ENCODE measurements around the gene CLPSL1. TPM values are rescaled to one million over a fixed set of nuclear protein-coding genes. Genes with fewer than 3 reads are reported as not detected.

The CLPSL1 gene, protein sequence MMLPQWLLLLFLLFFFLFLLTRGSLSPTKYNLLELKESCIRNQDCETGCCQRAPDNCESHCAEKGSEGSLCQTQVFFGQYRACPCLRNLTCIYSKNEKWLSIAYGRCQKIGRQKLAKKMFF
- total RNA-seq, result not detected in 2 replicates
- polyA plus RNA-seq, result not detected in 2 replicates
- polyA plus RNA-seq (2012), result not detected in 2 replicates
- polyA minus RNA-seq (ENCODE audit: low replicate concordance), result not detected in 2 replicates

GRCh38 chr6:35780719-35781118, at the start of gene CLPSL1:
CLPSL1 (plus strand) TSS chr6:35781019; CDS start chr6:35781111, 92 bp downstream.
- Histone ChIP-seq H3K36me3 (ENCODE audit: control insufficient read depth, insufficient read depth, low read length) (no peaks in the 10 kb centered on the region), H2AFZ (ENCODE audit: low read length) (no peak within 1 kb of the TSS), H3K79me2 (ENCODE audit: control insufficient read depth, insufficient read depth, low read length) (no peaks in the 10 kb centered on the region), H3K4me2 (ENCODE audit: extremely low read depth, insufficient read depth, low read length) (no peak within 1 kb of the TSS), H4K20me1 (ENCODE audit: control insufficient read depth, extremely low read depth, insufficient read depth, low read length) (no peaks in the 10 kb centered on the region), H3K9ac (ENCODE audit: insufficient read depth, low read length) (no peak within 1 kb of the TSS), H3K27me3 (ENCODE audit: control insufficient read depth, insufficient read depth, low read length) (peaks cover 11% of the 10 kb centered on the region), H3K4me3 (replicated peaks in 1 of 4; ENCODE audit: control extremely low read depth in 1 of 4, insufficient read depth in 1 of 4, low read depth in 3 of 4, low read length in 4 of 4) (no peak within 1 kb of the TSS), H3K9me3 (ENCODE audit: control insufficient read depth, insufficient read depth, low read depth, low read length) (no peaks in the 10 kb centered on the region), H3K4me1 (ENCODE audit: control insufficient read depth, extremely low read depth, insufficient read depth, low read length) (no peaks in the 10 kb centered on the region), H3K27ac (ENCODE audit: insufficient read depth, low read length) (no peak within 1 kb of the TSS)
- DNase-seq (ENCODE audit: low read depth in 2 of 2), result no peak
- TF ChIP-seq EZH2 (IDR thresholded peaks at IDR 0.05; ENCODE audit: low read length, missing control alignments), result no peak
- TF ChIP-seq, protein P1, sequence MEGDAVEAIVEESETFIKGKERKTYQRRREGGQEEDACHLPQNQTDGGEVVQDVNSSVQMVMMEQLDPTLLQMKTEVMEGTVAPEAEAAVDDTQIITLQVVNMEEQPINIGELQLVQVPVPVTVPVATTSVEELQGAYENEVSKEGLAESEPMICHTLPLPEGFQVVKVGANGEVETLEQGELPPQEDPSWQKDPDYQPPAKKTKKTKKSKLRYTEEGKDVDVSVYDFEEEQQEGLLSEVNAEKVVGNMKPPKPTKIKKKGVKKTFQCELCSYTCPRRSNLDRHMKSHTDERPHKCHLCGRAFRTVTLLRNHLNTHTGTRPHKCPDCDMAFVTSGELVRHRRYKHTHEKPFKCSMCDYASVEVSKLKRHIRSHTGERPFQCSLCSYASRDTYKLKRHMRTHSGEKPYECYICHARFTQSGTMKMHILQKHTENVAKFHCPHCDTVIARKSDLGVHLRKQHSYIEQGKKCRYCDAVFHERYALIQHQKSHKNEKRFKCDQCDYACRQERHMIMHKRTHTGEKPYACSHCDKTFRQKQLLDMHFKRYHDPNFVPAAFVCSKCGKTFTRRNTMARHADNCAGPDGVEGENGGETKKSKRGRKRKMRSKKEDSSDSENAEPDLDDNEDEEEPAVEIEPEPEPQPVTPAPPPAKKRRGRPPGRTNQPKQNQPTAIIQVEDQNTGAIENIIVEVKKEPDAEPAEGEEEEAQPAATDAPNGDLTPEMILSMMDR (conservative IDR thresholded peaks at IDR 0.05 in 1 of 2, IDR thresholded peaks at IDR 0.05 in 1 of 2; ENCODE audit: low read depth in 1 of 2, low read length in 2 of 2), result no peak

GRCh38 chr6:35731414-35731735, 49.4 kb upstream of the CLPSL1 start:
- H3K79me2 ChIP-seq (ENCODE audit: control insufficient read depth, insufficient read depth, low read length), result no peaks in the 10 kb centered on the region
- peak; percentile 75 to 88 for DNase-seq (ENCODE audit: low read depth in 2 of 2)
- no peaks in the 10 kb centered on the region for H4K20me1 ChIP-seq (ENCODE audit: control insufficient read depth, extremely low read depth, insufficient read depth, low read length)
- H3K4me2 ChIP-seq (ENCODE audit: extremely low read depth, insufficient read depth, low read length), result peak overlapping the region; percentile 66
- peak overlapping the region; percentile 62 for H2AFZ ChIP-seq (ENCODE audit: low read length)
- H3K36me3 ChIP-seq (ENCODE audit: control insufficient read depth, insufficient read depth, low read length), result no peaks in the 10 kb centered on the region
- H3K27me3 ChIP-seq (ENCODE audit: control insufficient read depth, insufficient read depth, low read length), result no peaks in the 10 kb centered on the region
- peak overlapping the region; percentile 83 for H3K9ac ChIP-seq (ENCODE audit: insufficient read depth, low read length)
- peak overlapping the region; percentile 87 for H3K27ac ChIP-seq (ENCODE audit: insufficient read depth, low read length)
- peaks cover 26% of the 10 kb centered on the region for H3K4me1 ChIP-seq (ENCODE audit: control insufficient read depth, extremely low read depth, insufficient read depth, low read length)
- TF ChIP-seq, protein P1 (conservative IDR thresholded peaks at IDR 0.05 in 1 of 2, IDR thresholded peaks at IDR 0.05 in 1 of 2; ENCODE audit: low read depth in 1 of 2, low read length in 2 of 2), result no peak
- no peak for TF ChIP-seq EZH2 (IDR thresholded peaks at IDR 0.05; ENCODE audit: low read length, missing control alignments)
- H3K9me3 ChIP-seq (ENCODE audit: control insufficient read depth, insufficient read depth, low read depth, low read length), result no peaks in the 10 kb centered on the region
- H3K4me3 ChIP-seq (replicated peaks in 1 of 4; ENCODE audit: control extremely low read depth in 1 of 4, insufficient read depth in 1 of 4, low read depth in 3 of 4, low read length in 4 of 4), result peak overlapping the region; percentile 34 to 78 (median 70)

DNA sequence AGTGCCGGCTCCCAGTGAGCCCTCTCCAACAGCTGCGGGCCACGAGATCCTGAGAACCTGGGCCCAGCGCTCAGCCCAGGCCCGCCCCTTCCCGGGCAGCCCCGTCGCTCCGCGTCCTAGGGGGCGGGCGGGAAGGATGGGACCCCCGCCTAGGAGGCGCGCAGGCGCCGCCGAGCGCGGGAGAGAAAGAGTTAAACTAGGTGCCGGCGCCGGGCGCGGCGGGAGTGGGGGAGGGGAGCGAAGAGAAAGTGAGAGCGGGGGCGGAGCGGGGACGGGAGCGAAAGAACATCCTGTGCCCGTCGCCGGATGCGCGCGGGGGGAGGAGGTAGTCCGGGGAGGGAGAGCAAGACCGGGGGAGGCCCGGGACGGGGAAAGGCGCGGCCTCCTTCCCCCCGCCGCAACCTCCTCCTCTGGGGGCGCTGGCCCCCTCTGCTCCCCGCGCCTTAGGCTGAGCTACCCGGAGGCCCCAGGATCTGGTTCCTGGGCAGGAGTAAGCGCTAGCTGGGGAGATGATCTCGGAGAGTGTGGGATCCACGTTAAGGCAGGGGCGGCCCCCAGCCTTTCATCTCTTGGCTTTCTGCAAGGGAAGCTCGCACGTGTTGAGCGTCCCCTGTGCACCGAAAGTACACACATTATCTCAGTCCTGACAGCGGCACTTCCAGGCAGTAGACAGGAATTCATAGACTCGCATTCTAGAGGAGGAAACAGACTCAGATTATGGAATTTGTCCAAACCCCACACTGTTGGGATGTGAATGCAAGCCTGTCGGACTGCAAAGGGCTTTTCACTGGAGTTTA, 48.9 kb upstream of the CLPSL1 start:
- H4K20me1 ChIP-seq (ENCODE audit: control insufficient read depth, extremely low read depth, insufficient read depth, low read length), result no peaks in the 10 kb centered on the region
- no peaks in the 10 kb centered on the region for H3K79me2 ChIP-seq (ENCODE audit: control insufficient read depth, insufficient read depth, low read length)
- peak overlapping the region; percentile 87 for H3K27ac ChIP-seq (ENCODE audit: insufficient read depth, low read length)
- H2AFZ ChIP-seq (ENCODE audit: low read length), result peak overlapping the region; percentile 73
- no peaks in the 10 kb centered on the region for H3K27me3 ChIP-seq (ENCODE audit: control insufficient read depth, insufficient read depth, low read length)
- no peak for TF ChIP-seq EZH2 (IDR thresholded peaks at IDR 0.05; ENCODE audit: low read length, missing control alignments)
- TF ChIP-seq, protein P1 (conservative IDR thresholded peaks at IDR 0.05 in 1 of 2, IDR thresholded peaks at IDR 0.05 in 1 of 2; ENCODE audit: low read depth in 1 of 2, low read length in 2 of 2), result no peak
- H3K4me3 ChIP-seq (replicated peaks in 1 of 4; ENCODE audit: control extremely low read depth in 1 of 4, insufficient read depth in 1 of 4, low read depth in 3 of 4, low read length in 4 of 4), result peak overlapping the region; percentile 34 to 78 (median 70)
- peak overlapping the region; percentile 83 for H3K9ac ChIP-seq (ENCODE audit: insufficient read depth, low read length)
- H3K4me2 ChIP-seq (ENCODE audit: extremely low read depth, insufficient read depth, low read length), result peak overlapping the region; percentile 71
- peak; percentile 87 to 97 for DNase-seq (ENCODE audit: low read depth in 2 of 2)
- no peaks in the 10 kb centered on the region for H3K9me3 ChIP-seq (ENCODE audit: control insufficient read depth, insufficient read depth, low read depth, low read length)
- H3K36me3 ChIP-seq (ENCODE audit: control insufficient read depth, insufficient read depth, low read length), result no peaks in the 10 kb centered on the region
- H3K4me1 ChIP-seq (ENCODE audit: control insufficient read depth, extremely low read depth, insufficient read depth, low read length), result peaks cover 21% of the 10 kb centered on the region

Data from fibroblast of lung (primary cell).